CD4-positive, alpha-beta T cell (primary cell): ENCODE measurements around the gene PRDM16. TPM values are rescaled to one million over a fixed set of nuclear protein-coding genes. Genes with fewer than 3 reads are reported as not detected.

Experiments used
- ATAC-seq: fragments of 200-7000 bp; cut with Tn5 transposase; one replicate; pipeline ENCODE4 v1.10.0; 2022; ENCODE audit warnings: mild to moderate bottlenecking; ENCODE audit not compliant: poor library complexity
- CTCF ChIA-PET: fragments of 350-600 bp; sonication (Branson Sonifier 250); formaldehyde crosslinking; loops from one replicate; lab custom pipeline; 2021; ENCODE audit warnings: antibody characterized with exemption, inconsistent platforms; lab: Charles Lee
- POLR2A ChIA-PET: fragments of 350-600 bp; sonication (Branson Sonifier 250); formaldehyde crosslinking; loops from one replicate; lab custom pipeline; 2021; ENCODE audit warnings: antibody characterized with exemption, inconsistent platforms; lab: Charles Lee
- DNase-seq, 14 experiments: peaks; one replicate each; pipeline ENCODE4 v3.0.0-alpha.2; 2013 to 2020; ENCODE audit warnings: mixed read lengths in 2 of 14
- H3K27ac ChIP-seq, 2 donors: one replicate each; pipeline versions ENCODE4 v1.5.1 to v1.7.0; 2013; ENCODE audit warnings: low read length in 2 of 2, low read depth in 1 of 2, mild to moderate bottlenecking in 1 of 2
- H3K27me3 ChIP-seq, 2 experiments: 1 replicate in 1 of 2; 2 replicates in 1 of 2; pipeline versions ENCODE4 v1.6.1 to v1.7.0; 2013; ENCODE audit warnings: low read length in 2 of 2, control low read depth in 1 of 2, mild to moderate bottlenecking in 1 of 2, moderate library complexity in 1 of 2; ENCODE audit not compliant: insufficient read depth in 2 of 2, control insufficient read depth in 1 of 2
- H3K36me3 ChIP-seq: one replicate; pipeline ENCODE4 v1.6.1; 2013; ENCODE audit warnings: low read length, control low read depth; ENCODE audit not compliant: insufficient read depth
- H3K4me1 ChIP-seq: one replicate; pipeline ENCODE4 v1.6.1; 2013; ENCODE audit warnings: low read length, control low read depth; ENCODE audit not compliant: insufficient read depth
- H3K4me3 ChIP-seq: one replicate; pipeline ENCODE4 v1.5.1; 2013; ENCODE audit warnings: mild to moderate bottlenecking, low read length, moderate library complexity
- H3K9me3 ChIP-seq, 2 experiments: 1 replicate in 1 of 2; 2 replicates in 1 of 2; pipeline versions ENCODE4 v1.6.1 to v1.7.0; 2013; ENCODE audit warnings: low read length in 2 of 2, mild to moderate bottlenecking in 2 of 2, control low read depth in 1 of 2, moderate library complexity in 1 of 2; ENCODE audit not compliant: control insufficient read depth in 1 of 2, insufficient read depth in 1 of 2
- H3K27ac Mint-ChIP-seq: one replicate; pipeline ENCODE4 v1.8.0; 2020; ENCODE audit warnings: mixed read lengths
- H3K27me3 Mint-ChIP-seq: one replicate; pipeline ENCODE4 v1.8.0; 2021; ENCODE audit warnings: mixed read lengths
- H3K36me3 Mint-ChIP-seq: one replicate; pipeline ENCODE4 v1.8.0; 2021; ENCODE audit warnings: low read depth, mixed read lengths
- H3K4me1 Mint-ChIP-seq: one replicate; pipeline ENCODE4 v1.8.0; 2021; ENCODE audit warnings: low read depth, mixed read lengths
- H3K4me3 Mint-ChIP-seq: one replicate; pipeline ENCODE4 v1.8.0; 2020; ENCODE audit warnings: mild to moderate bottlenecking, mixed read lengths
- H3K9me3 Mint-ChIP-seq: one replicate; pipeline ENCODE4 v1.8.0; 2020; ENCODE audit warnings: mixed read lengths
- CTCF ChIP-seq: fragments of 200-600 bp; IDR thresholded peaks from one replicate; pipeline ENCODE4 v1.8.0; 2022; ENCODE audit warnings: antibody characterized with exemption, mild to moderate bottlenecking
- intact Hi-C, 2 experiments: fragments of 100-400 bp; cut with DNase I in 1 of 2; cut with micrococcal nuclease in 1 of 2; formaldehyde crosslinking; loops; one replicate each; pipeline versions ENCODE4 v1.15.1 to v1.9.0; 2023 to 2025; cut with DNase I, micrococcal nuclease
- total RNA-seq, 174 experiments: library from RNA in 2 of 174; stranded (reverse) in 2 of 174; gene quantifications; one replicate each; pipeline ENCODE4 v1.2.3 and lab custom pipeline; 2021 to 2026

Gene PRDM16
- total RNA-seq, 2 experiments from 2014 or later, result not detected

GRCh38 chr1:3073489-3074296, 4.7 kb downstream of the PRDM16 start:
- Histone ChIP-seq H3K36me3 (no peaks in the 10 kb centered on the region), H3K4me3 (no peak overlapping the region), H3K27me3 (peaks cover 31 to 52% of the 10 kb centered on the region in 2 experiments), H3K9me3 (peaks cover 0 to 27% of the 10 kb centered on the region in 2 experiments), H3K27ac (no peak overlapping the region), H3K4me1 (peaks cover 8% of the 10 kb centered on the region)
- intact Hi-C loops, result no loop called here
- H3K4me1 Mint-ChIP-seq, result no peaks in the 10 kb centered on the region
- no peak overlapping the region for H3K27ac Mint-ChIP-seq
- DNase-seq (no peak), ATAC-seq (no peak)
- no peak for TF ChIP-seq CTCF
- H3K36me3 Mint-ChIP-seq, result no peaks in the 10 kb centered on the region
- CTCF ChIA-PET, result no interaction called here
- peaks cover 45% of the 10 kb centered on the region for H3K27me3 Mint-ChIP-seq
- H3K9me3 Mint-ChIP-seq, result no peaks in the 10 kb centered on the region
- POLR2A ChIA-PET, result no interaction called here
- H3K4me3 Mint-ChIP-seq, result no peak overlapping the region

- no peak for TF ChIP-seq CTCF
- no peak for ATAC-seq
- intact Hi-C loops, result no loop called here
- Histone ChIP-seq H3K36me3 (no peaks in the 10 kb centered on the region), H3K27ac (no peak overlapping the region), H3K27me3 (peaks cover 31 to 50% of the 10 kb centered on the region in 2 experiments), H3K4me3 (no peak overlapping the region), H3K9me3 (peaks cover 0 to 27% of the 10 kb centered on the region in 2 experiments), H3K4me1 (peaks cover 5% of the 10 kb centered on the region)
- H3K36me3 Mint-ChIP-seq, result no peaks in the 10 kb centered on the region
- CTCF ChIA-PET, result no interaction called here
- H3K9me3 Mint-ChIP-seq, result no peaks in the 10 kb centered on the region
- peaks cover 44% of the 10 kb centered on the region for H3K27me3 Mint-ChIP-seq
- DNase-seq, result no peak
- no peak overlapping the region for H3K4me3 Mint-ChIP-seq
- H3K4me1 Mint-ChIP-seq, result no peaks in the 10 kb centered on the region
- H3K27ac Mint-ChIP-seq, result no peak overlapping the region
- POLR2A ChIA-PET, result no interaction called here
These were observed 5.3 kb downstream of the PRDM16 start for GRCh38 chr1:3074297-3074741.

DNA sequence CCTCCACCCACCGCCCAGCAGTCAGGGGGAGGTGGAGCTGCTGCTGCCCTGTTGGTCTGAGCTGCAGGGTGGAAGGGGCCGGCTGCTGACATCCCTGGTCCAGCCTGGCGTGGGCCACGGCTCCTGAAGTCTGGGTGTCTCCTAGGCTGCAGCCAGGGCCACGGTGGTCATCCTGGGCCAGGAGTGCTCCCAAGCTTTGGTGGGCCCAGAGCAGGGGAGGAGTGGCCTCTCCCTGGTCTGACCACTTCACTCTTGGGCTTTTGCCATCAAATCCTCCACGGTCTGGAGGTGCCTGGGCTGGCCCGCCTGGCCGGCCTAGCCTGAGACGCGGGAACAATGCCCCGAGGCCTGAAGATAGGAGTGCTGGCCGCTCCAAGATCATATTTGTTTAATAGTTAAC, 5.8 kb downstream of the PRDM16 start:
- peaks cover 5% of the 10 kb centered on the region for H3K4me1 ChIP-seq
- POLR2A ChIA-PET, result no interaction called here
- Mint-ChIP-seq H3K9me3 (no peaks in the 10 kb centered on the region), H3K4me3 (no peak overlapping the region), H3K36me3 (no peaks in the 10 kb centered on the region), H3K4me1 (no peaks in the 10 kb centered on the region), H3K27me3 (peaks cover 44% of the 10 kb centered on the region), H3K27ac (no peak overlapping the region)
- intact Hi-C loops, result no loop called here
- peaks cover 31 to 50% of the 10 kb centered on the region in 2 experiments for H3K27me3 ChIP-seq
- H3K9me3 ChIP-seq, result peaks cover 0 to 27% of the 10 kb centered on the region in 2 experiments
- CTCF ChIA-PET, result no interaction called here
- TF ChIP-seq CTCF, result no peak
- no peak overlapping the region for H3K27ac ChIP-seq
- no peak for DNase-seq
- ATAC-seq, result no peak
- no peak overlapping the region for H3K4me3 ChIP-seq
- H3K36me3 ChIP-seq, result no peaks in the 10 kb centered on the region
